Activated T-cell treated with anti-CD3 and anti-CD28 coated beads, Interleukin-2, amount 50 U/mL, for 1 hour (primary cell): ENCODE measurements around the gene SUN1.

Source experiments
- DNase-seq: peaks from one replicate; pipeline ENCODE4 v3.0.0-alpha.2; 2020

SUN1 gene

GRCh38 chr7:909358-910329 lies 77.4 kb downstream of the SUN1 start:
- peak; percentile 50 for DNase-seq

DNA sequence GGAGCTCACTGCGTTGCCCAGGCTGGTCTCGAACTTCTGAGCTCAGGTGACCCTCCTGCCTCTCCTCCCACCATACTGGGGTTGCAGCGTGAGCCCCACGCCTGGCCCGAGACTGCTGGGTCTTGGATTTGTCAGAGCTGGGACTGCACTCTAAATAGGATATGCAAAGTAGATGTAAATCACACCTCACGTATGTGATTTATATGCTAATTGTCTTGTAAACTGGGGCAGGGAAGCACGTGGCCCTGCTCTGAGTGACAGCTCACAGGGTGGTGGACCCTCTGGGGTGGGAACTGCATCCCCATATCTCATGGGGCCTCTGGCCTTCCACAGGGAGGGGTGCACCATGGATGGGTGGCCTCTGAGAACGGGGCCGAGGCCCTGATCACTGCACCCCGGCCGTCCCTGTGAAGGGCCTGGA lies 78.2 kb downstream of the SUN1 start:
- no peak for DNase-seq

DNA sequence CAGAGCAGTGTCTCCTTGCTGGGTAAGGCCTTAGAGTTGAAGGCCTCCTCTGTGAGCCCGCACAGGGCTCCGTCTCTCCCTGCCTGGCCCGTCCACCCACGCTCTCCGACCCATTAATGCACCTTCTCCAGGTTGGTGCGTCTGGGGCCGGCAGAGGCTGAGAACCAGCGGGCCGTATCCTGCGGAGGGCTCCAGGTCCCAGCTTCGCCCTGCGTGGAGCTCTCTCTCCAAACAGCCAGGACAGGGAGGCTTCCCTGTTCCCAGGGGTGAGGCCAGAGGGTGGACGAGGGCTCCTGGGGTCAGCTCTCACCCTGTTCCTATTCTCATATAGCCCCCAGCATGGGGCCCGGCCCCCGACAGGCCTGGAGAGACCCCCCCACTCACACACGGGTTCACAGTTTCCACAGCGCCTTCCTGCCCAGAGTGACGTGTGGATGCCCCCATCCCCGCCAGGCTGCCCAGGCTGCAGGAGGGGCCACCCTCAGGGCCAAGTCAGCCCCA lies 78.7 kb downstream of the SUN1 start:
- DNase-seq = no peak

DNA sequence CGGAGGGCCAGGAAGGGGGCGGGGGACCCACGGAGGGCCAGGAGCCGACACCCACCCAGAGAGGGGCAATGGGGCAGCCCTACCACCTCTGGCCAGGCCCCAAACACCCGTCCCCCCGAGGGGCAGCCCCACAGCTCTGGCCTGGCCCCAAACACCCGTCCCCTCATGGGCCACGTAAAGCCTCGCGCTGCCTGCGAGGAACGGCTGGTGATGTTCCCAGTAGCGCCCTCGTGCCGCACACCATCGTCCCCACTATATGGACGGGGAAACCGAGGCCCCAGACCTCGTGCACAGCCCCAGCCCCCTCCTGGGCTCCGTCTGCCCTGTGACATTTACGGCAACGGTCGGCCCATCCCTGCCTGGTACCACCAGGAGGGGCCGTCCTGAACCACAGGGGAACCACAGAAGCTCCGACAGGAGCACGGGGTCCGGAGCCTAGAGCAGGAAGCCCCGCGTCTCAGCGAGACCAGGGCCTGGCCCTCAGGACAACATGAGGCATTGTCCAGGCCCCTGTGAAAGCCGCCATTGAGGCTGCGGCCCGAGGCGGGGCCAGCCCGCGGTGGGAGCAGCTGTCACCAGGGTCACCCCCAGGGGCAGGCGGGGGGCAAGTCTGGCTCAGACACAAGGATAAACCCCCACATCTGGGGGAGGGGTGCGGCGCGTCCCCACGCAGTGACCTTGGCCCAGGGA lies 79.7 kb downstream of the SUN1 start:
- no peak for DNase-seq

- DNase-seq = no peak
Measured at GRCh38 chr7:913736-914520, 81.7 kb downstream of the SUN1 start.

GRCh38 chr7:914521-915194 lies 82.4 kb downstream of the SUN1 start:
- DNase-seq = no peak

GRCh38 chr7:915291-916218 lies 83.3 kb downstream of the SUN1 start:
- DNase-seq = no peak

DNA sequence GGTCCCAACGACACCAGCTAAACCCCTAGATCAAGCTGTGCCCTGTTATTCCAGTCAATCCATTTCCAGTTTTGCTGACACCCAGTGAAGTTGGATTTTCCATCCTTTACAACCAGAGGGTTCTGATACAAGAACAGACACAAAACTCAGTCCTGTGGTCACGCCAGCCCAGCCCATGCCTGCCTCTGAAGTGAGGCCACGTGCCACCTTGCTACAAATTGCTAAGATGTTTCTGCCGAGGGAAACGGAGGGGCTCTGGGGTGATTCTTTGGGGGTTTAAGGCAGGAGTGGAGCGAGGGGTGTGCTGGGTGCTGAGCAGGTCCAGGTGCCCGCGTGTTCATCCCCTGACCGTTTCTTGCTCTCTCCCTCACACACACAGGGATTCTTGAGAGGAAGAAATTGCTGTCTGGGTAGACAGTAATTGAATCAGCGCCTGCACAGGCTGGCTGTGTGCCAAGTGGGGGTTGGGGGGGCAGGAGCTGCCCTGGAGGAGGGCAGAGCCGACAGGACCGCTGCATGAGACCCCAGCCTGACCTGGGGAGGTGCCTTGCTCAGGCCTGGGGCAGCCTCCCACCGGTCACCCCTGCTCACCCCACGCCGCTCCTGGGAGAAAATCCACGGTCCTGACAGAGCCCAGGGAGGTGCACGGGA lies 84.1 kb downstream of the SUN1 start:
- no peak for DNase-seq

GRCh38 chr7:917255-918117 lies 85.2 kb downstream of the SUN1 start:
- DNase-seq = no peak

DNA sequence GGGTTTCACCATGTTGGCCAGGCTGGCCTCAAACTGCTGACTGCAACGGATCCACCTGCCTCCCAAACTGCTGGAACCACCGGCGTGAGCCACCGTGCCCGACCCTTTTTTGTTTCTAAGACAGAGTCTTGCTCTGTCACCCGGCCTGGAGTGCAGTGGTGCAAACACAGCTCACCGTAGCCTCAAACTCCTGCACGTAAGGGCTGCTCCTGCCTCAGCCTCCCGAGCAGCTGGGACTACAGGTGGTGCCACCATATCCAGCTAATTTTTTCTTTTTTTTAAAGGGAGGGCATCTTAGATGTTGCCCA lies 85.8 kb downstream of the SUN1 start:
- no peak for DNase-seq

DNA sequence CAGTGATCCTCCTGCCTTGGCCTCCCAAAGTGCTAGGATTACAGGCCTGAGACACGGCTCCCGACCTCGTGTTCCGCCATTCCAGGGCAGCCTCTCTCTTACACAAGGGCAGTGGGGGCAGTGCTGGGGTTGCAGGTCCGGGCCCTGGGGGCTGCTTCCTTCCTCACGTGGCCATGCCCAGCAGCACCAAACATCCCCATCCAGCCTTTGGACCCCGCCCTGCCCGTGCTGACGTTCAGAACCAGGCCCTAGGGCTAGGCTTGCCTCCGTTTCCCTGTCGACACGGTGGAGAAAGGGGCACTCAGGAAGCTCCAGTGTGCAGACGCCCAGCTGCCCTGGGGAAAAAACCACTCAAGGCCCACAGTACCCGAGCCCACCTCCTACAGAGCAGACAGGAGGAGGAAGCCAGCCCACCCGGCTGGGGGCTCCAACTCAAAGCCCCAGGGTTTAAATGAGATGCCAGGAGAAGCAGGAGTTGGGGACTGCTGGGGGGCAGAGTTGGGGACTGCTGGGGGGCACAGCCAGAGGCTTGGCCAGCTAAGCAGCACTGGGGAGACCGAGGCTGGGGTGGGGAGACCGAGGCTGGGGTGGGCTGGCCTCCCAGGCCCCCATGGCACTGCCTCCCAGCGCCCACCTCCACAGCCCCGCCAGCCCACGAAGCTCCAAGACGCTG lies 86.3 kb downstream of the SUN1 start:
- DNase-seq = peak; percentile 12

DNA sequence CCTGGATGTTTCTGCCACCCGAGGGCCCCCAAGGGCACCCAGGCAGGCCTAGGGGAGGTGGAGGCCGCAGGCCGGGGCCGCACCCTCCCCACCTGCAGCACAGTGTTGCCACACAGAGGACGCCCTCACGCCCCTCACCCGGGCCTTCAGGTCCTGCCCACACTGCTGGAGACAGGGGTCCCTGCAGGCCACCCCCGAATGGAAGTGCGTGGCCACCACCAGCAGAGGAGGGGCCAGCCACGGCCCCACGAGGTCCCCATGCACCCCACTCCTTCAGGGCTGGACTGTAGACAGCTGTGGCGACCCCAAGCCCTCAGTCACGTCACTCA lies 86.8 kb downstream of the SUN1 start:
- peak; percentile 13 for DNase-seq

DNA sequence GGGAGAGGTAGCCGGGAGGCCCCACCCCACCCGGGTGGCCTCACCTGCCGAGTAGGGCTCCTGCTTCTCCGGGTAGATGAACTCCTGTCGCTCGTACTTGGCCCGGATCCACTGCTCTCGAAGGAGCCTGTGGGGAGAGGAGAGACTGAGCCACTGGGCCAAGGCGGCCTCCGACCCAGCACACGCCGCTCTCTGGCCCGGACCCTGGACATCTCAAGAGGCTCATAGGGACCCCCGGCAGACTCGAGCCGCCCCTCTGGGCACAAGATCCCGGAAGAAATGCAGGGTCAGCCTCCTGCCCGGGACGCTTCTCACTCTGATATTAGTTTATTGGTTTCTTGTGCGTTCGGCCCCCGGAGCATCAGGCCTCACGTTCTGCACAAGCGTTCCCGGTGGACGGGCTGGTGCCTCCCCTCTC lies 87.7 kb downstream of the SUN1 start:
- DNase-seq = peak; percentile 13

DNA sequence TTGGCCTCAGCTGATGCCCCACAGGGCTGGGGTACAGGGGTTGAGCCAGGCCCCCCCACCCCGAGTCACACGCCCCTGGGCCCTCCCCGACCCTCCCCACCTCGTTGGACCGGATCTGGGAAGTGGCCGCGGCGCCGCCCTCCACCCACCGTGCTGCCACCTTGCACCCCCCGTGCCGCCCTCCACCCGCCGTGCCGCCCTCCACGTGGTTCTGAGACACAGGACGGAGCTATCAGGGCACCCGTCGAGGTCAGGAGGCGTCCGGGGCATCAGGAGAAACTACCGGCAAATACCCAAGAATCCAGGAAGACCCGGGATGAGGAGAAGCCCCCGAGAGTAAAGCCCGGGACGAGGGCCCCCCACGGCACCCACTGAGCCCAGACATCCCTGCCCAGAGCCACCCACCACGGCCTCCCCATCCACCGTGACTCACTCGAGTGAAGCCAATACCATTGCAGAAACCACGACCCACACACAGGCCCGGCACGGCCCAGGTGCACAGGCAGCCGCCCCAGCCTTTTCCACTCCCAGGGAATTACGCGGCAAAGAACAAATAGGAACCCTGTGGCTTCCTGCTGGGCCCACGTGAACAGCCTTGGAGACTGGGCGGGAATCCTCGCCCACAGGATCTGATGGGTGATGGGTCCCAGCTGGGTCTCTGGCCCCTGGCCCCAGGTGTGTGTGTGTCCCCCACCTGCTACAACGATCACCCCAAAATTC lies 88.2 kb downstream of the SUN1 start:
- peak; percentile 36 for DNase-seq

DNA sequence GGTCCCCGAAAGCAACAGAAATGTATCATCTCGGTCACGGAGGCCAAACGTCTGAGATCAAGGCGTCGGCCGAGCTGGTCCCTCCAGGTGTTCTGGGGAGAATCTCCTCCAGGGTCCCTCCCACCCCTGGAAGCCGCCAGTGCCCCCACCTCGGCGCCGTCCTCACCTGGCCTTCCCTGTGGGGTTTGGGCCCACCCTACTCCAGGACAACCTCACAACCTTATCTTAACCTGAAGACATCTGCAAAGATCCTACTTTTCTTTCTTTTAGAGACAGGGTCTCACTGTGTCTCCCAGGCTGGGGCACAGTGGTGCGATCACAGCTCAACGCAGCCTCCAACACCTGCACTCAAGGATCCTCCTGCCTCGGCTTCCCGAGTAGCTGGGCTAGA lies 88.8 kb downstream of the SUN1 start:
- DNase-seq = no peak

DNA sequence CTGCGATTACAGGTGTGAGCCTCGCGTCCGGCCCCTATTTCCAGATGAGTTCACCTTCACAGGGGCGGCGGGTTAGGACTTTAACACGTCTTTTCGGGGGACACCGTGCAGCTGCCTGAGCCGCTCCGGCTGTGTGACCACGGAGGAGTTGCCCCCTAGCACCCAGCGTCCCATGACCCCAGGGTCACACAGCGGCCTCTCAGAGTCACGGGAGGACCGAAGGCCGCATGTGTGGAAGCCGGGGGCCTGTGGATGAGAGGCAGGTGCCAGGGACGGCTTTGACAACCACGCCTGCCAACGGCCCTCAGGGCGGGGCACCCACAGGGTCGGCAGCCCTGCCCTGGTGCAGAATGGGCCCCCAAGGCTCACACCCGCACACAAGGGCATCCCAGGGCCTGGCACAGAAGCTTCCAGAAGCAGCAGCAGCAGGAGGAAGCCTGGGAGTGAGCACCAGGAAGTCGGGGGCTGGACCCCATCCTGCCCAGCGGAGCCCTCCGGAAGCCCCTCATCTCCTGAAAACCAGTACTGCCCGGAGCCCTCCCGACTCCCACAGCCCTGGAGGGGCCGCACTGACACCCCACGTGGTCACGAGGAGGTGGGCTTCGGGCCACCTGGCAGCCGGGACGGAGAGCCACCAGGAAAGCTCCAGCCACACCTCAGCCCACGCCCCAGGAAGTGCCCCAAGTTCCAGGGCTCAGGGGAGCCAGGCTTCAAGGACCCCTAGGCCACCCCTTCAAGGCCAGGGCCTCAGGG lies 89.5 kb downstream of the SUN1 start:
- peak; percentile 47 for DNase-seq

DNA sequence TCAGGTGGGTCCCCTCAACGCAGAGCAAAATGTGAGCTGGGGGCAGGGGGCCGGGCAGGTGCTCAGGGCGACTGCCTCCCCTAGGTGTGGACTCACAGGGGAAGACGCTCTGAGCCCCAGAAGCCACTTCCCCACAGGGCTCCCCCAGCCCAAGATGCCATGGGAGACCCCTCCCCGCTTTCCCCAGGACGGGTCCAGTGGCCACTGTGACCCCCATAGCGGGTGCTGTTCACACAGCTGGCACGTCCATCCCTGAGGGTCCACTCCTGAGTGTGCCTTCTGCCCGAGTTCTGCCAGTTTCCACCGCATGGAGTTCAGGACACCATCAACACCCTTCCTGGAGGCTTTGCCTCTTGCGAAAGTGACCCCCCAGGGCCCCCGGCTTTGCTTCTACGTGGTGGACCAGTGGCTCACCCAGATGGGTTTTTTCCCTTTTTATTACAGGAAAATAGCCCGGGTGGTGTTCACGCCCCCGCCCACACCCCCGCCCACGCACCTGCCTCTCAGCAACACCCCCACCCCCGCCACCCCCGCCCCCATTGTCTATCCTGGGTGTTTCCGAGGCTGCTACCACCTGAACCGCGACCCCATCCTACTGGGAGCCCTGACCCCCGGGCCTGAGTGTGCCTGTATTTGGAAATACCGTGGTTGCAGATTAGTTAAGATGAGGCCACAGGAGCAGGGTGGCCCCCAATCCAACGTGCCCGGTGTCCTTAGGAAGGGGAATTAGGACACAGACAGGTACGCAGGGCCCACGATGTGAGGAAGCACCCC lies 90.2 kb downstream of the SUN1 start:
- peak; percentile 63 for DNase-seq
